Muscle of back (tissue), 11 donors: ENCODE data around the gene SKP1. TPM values are rescaled to one million over a fixed set of nuclear protein-coding genes. Genes with fewer than 3 reads are reported as not detected.

ENCODE experiments used
- DNase-seq, 3 donors: peaks; one replicate each; pipeline versions ENCODE4 v3.0.0 to v3.0.0-alpha.2; 2013
- polyA plus RNA-seq, 10 donors: library from polyadenylated mRNA; unstranded; fragments of 120-200 nt; gene quantifications; one replicate each; pipeline ENCODE4 v1.2.1, GENCODE V29; 2013; ENCODE audit not compliant: insufficient read length in 10 of 10

SKP1 gene
- polyA plus RNA-seq, 10 donors, result 378 to 456 (median 405) TPM

GRCh38 chr5:134116286-134116685 lies 60.5 kb downstream of the SKP1 start:
- DNase-seq, result no peak

- DNase-seq, result no peak
Measured at GRCh38 chr5:134115806-134116175, 61.0 kb downstream of the SKP1 start.

GRCh38 chr5:134114886-134115805 lies 61.6 kb downstream of the SKP1 start:
- peak in 1 of 3 donors; percentile 30 for DNase-seq

GRCh38 chr5:134113902-134114875 lies 62.6 kb downstream of the SKP1 start, which contains the start of gene TCF7:
Gene TCF7 (plus strand): TSS chr5:134114681. CDS start chr5:134114907, 226 bp downstream.
- peak; percentile 58 to 70 (median 68) for DNase-seq

- peak in 1 of 3 donors; percentile 32 for DNase-seq
Measured at GRCh38 chr5:134113363-134113889, 63.3 kb downstream of the SKP1 start.

- DNase-seq, result no peak
Measured at GRCh38 chr5:134112726-134113362, 63.9 kb downstream of the SKP1 start.

- DNase-seq, result no peak
Measured at GRCh38 chr5:134111741-134112647, 64.8 kb downstream of the SKP1 start.

- DNase-seq, result no peak
Measured at GRCh38 chr5:134110382-134110781, 66.4 kb downstream of the SKP1 start.

- DNase-seq, result no peak
Measured at GRCh38 chr5:134107779-134108178, 69.0 kb downstream of the SKP1 start.

GRCh38 chr5:134106991-134107701 lies 69.6 kb downstream of the SKP1 start:
- no peak for DNase-seq

GRCh38 chr5:134103998-134104654 lies 72.6 kb downstream of the SKP1 start:
- no peak for DNase-seq

GRCh38 chr5:134103397-134103796 lies 73.4 kb downstream of the SKP1 start:
- DNase-seq, result no peak

GRCh38 chr5:134101686-134102439 lies 74.9 kb downstream of the SKP1 start:
- DNase-seq, result peak in 2 of 3 donors; percentile 26 to 62

GRCh38 chr5:134100283-134101091 lies 76.3 kb downstream of the SKP1 start:
- peak in 1 of 3 donors; percentile 55 for DNase-seq

- no peak for DNase-seq
Measured at GRCh38 chr5:134099939-134100282, 76.8 kb downstream of the SKP1 start.

GRCh38 chr5:134099288-134099872 lies 77.4 kb downstream of the SKP1 start:
- DNase-seq, result no peak
